GM12878 (cell line): Measurements from ENCODE around the gene GPR107.

ENCODE experiments used
- MAX ChIP-seq: IDR thresholded peaks from 2 replicates; pipeline ENCODE4 v1.6.1; 2012; ENCODE audit warnings: low read depth, low read length, improper control_type of control experiment
- POLR2A ChIP-seq: IDR thresholded peaks from 2 replicates; pipeline ENCODE4 v1.6.1; 2011; ENCODE audit warnings: low read depth, mild to moderate bottlenecking, low read length
- RFX5 ChIP-seq: IDR thresholded peaks from 2 replicates; pipeline ENCODE4 v1.6.1; 2011; ENCODE audit warnings: low read depth, low read length, improper control_type of control experiment

DNA sequence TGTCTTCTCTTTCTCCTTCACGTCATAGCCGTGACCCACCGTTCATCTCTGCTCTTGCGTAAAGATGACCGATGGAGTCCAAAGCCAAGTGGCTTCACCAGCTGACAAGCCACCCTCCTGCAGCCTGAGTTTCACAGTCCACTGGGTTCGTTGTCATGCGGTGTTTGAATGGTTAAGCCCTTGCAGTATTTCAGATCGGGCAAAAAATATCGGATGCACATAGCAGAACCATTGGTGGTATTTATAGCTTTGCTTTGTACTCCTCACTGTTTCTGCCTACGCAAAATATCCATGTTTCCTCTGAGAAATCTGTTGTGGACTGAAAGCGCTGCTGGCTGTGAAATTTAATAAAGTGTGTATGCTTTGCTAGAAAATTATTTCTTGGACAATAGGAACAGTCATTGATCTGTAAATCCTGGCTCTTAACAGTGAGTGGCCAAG lies 84.0 kb downstream of the GPR107 start:
- TF ChIP-seq RFX5 (no peak), MAX (no peak), POLR2A (no peak)
